ENCODE results near the gene KIRREL3. TPM values are rescaled to one million over a fixed set of nuclear protein-coding genes. Genes with fewer than 3 reads are reported as not detected.

KIRREL3 gene
- total and polyA plus RNA-seq, 2 of the 8 experiments (the other 6 are each of a cell fraction or from before 2014, with no cell fraction given) = 0.29 to 0.32 TPM

- FAIRE-seq (no peak), DNase-seq (ENCODE audit: low read depth in 1 of 2, low spot score in 2 of 2) (no peak)
- Histone ChIP-seq H4K20me1 (replicated peaks in 1 of 2; ENCODE audit: control insufficient read depth in 1 of 2, insufficient read depth in 2 of 2, low read length in 2 of 2) (no peaks in the 10 kb centered on the region), H3K4me2 (ENCODE audit: insufficient read depth in 1 of 2, low read depth in 2 of 2, low read length in 2 of 2) (no peak overlapping the region), H3K4me1 (replicated peaks in 1 of 4; ENCODE audit: control insufficient read depth in 3 of 4, insufficient read depth in 4 of 4, low read length in 3 of 4) (no peaks in the 10 kb centered on the region; a peak in 3 of 7 replicates), H3K9me3 (ENCODE audit: insufficient read depth in 2 of 2, low read depth in 1 of 2, low read length in 1 of 2) (no peaks in the 10 kb centered on the region), H3K23me2 (ENCODE audit: low read depth, low read length) (peaks cover 2% of the 10 kb centered on the region; the same call in 1 of the 2 replicates), H3K79me1 (ENCODE audit: low read depth, low read length) (no peaks in the 10 kb centered on the region), H2AK5ac (ENCODE audit: low read depth, low read length) (no peak overlapping the region), H3K18ac (ENCODE audit: extremely low read depth, low read length) (no peak overlapping the region), H4K91ac (replicated peaks; ENCODE audit: insufficient read length, low read length) (no peak overlapping the region), H4K5ac (ENCODE audit: insufficient read length, low read depth, low read length) (no peak overlapping the region), H3K14ac (ENCODE audit: insufficient read length) (no peak overlapping the region), H3K79me2 (ENCODE audit: control insufficient read depth in 1 of 2, insufficient read depth in 2 of 2, low read length in 2 of 2) (no peaks in the 10 kb centered on the region), H2AFZ (ENCODE audit: low read length) (no peak overlapping the region), H3K27ac (ENCODE audit: low read depth, low read length) (no peak overlapping the region), H3K36me3 (ENCODE audit: control insufficient read depth in 2 of 4, insufficient read depth in 4 of 4, low read length in 3 of 4) (no peaks in the 10 kb centered on the region), H2BK15ac (ENCODE audit: low read length) (peak overlapping the region; percentile 49; the same call in 1 of the 2 replicates), H4K8ac (ENCODE audit: extremely low read depth, insufficient read depth, low read length) (no peak overlapping the region), H3K23ac (ENCODE audit: insufficient read length) (no peak overlapping the region), H3K4ac (replicated peaks; ENCODE audit: insufficient read length, low read depth, low read length) (no peak overlapping the region), H2BK12ac (ENCODE audit: low read depth, low read length) (peak overlapping the region; percentile 39; the same call in 1 of the 2 replicates), H3K9ac (replicated peaks in 1 of 4; ENCODE audit: extremely low read depth in 1 of 4, low read depth in 3 of 4, low read length in 3 of 4) (no peak overlapping the region), H3K27me3 (replicated peaks in 1 of 4; ENCODE audit: control insufficient read depth in 3 of 4, extremely low read depth in 1 of 4, insufficient read depth in 3 of 4, low read length in 3 of 4) (peaks cover 0 to 3% (median 0%) of the 10 kb centered on the region in 4 experiments; a peak in 1 of 7 replicates), H2BK120ac (replicated peaks; ENCODE audit: low read depth, low read length) (no peak overlapping the region), H2BK20ac (ENCODE audit: low read length) (no peak overlapping the region), H3K56ac (replicated peaks; ENCODE audit: insufficient read length, low read depth, low read length) (no peak overlapping the region), H2BK5ac (ENCODE audit: low read depth, low read length) (no peak overlapping the region), H3K4me3 (ENCODE audit: extremely low read depth in 1 of 4, insufficient read depth in 2 of 4, low read depth in 3 of 4, low read length in 4 of 4) (no peak overlapping the region)
- WGBS, 2 experiments (ENCODE audit: extremely low coverage in 1 of 2, insufficient coverage in 1 of 2, insufficient read length in 1 of 2, insufficient replicate concordance in 2 of 2, low coverage in 1 of 2, low lambda C conversion rate in 2 of 2, missing lambda C conversion rate in 1 of 2) = 79% methylated on average over 13 of the region's 13 CpGs; no CpG with 5 or more reads in 1 of the 2 experiments
- POLR2A ChIA-PET (ENCODE audit: partially characterized antibody) = no interaction called here
- CTCF ChIA-PET (ENCODE audit: partially characterized antibody) = interaction anchor here (0.6 to 4.1 kb wide), 9 partner anchors 10 to 361 kb away, joined by 3 to 28 read pairs (median 3); no protein-coding TSS in a partner anchor
- TF ChIP-seq TCF12 (IDR thresholded peaks at IDR 0.05; ENCODE audit: low read depth, low read length) = no peak
- no peak for TF ChIP-seq SP1 (IDR thresholded peaks at IDR 0.05; ENCODE audit: low read depth, low read length)
- TF ChIP-seq RAD21 (IDR thresholded peaks at IDR 0.05 in 1 of 2, conservative IDR thresholded peaks at IDR 0.05 in 1 of 2; ENCODE audit: low read depth in 2 of 2, low read length in 2 of 2) = peak in 1 of 2 experiments; percentile 10; a peak in 1 of 4 replicates
- TF ChIP-seq CTCF (IDR thresholded peaks at IDR 0.05; ENCODE audit: control extremely low read depth in 1 of 3, insufficient read depth in 1 of 3, low read depth in 1 of 3, low read length in 3 of 3) = peak in 2 of 3 experiments; percentile 6 to 13; a peak in 2 of 4 replicates
Measured at GRCh38 chr11:126628790-126629621, 371.6 kb downstream of the KIRREL3 start.

All from H1 (cell line).